ENCODE data around the gene TUB.

The TUB gene

DNA sequence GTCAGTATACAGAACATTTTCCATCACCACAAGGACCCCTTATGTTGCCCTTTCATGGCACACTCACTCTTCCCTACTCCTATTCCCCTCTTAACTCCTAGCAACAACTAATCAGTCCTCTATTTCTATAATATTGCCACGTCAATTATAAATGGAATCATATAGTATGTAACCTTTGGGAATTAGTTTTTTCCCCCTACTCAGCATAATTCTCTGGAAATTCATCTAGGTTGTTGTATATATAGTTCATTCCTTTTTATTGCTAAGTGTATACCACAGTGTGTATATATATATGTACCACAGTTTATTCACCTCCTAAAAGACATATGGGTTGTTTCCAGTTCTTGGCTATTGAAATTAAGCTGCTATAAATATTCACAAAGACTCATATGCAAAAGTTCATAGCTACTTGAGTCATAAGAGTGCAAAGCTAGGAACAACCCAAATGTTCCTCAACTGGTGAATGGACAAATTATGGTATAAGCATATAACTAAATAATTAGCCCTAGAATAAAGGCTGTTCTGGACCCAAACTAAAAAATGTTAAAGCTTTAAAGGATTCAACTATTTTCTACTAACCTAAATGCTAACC lies 41.3 kb downstream of the TUB start:
- TF ChIP-seq, protein P1, sequence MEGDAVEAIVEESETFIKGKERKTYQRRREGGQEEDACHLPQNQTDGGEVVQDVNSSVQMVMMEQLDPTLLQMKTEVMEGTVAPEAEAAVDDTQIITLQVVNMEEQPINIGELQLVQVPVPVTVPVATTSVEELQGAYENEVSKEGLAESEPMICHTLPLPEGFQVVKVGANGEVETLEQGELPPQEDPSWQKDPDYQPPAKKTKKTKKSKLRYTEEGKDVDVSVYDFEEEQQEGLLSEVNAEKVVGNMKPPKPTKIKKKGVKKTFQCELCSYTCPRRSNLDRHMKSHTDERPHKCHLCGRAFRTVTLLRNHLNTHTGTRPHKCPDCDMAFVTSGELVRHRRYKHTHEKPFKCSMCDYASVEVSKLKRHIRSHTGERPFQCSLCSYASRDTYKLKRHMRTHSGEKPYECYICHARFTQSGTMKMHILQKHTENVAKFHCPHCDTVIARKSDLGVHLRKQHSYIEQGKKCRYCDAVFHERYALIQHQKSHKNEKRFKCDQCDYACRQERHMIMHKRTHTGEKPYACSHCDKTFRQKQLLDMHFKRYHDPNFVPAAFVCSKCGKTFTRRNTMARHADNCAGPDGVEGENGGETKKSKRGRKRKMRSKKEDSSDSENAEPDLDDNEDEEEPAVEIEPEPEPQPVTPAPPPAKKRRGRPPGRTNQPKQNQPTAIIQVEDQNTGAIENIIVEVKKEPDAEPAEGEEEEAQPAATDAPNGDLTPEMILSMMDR (IDR thresholded peaks at IDR 0.05; ENCODE audit: insufficient read depth, missing control alignments) = no peak
- no peak for FAIRE-seq

DNA sequence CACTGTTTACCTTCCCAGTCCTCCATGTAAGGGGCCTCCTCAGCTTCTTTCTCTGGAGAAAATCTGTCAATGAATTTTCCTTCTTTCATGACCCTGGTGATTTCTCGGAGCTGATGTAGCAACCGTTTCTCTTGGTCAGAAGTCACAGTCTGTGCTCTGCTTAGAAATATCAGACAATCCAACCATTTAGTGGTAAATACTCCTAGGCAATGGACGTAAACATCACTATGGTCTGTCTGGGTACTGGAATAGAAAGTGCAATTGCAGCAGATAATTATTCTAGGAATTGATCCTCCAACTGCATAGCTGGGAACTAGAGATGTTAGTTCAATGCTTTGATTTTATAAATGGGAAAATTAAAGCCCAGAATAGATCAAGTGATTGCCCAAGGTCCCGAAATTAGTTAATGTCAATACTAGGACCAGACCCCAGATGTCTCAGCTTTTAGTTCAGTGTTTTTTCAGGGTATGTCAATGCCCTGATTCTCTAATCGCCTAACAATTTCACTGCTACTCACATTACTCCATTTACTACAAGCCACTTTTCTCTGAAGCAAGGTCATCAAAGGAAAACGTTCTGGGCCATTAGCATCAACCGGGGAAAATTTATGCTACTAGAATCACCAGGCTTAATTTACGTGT lies 45.8 kb downstream of the TUB start:
- TF ChIP-seq, protein P1 (IDR thresholded peaks at IDR 0.05; ENCODE audit: insufficient read depth, missing control alignments) = no peak
- no peak for FAIRE-seq
- DNase-seq (ENCODE audit: insufficient read length, low spot score) = no peak

More for the DNA sequence above, 41.3 kb downstream of the TUB start:
- DNase-seq (ENCODE audit: insufficient read length, low spot score) = no peak

DNA sequence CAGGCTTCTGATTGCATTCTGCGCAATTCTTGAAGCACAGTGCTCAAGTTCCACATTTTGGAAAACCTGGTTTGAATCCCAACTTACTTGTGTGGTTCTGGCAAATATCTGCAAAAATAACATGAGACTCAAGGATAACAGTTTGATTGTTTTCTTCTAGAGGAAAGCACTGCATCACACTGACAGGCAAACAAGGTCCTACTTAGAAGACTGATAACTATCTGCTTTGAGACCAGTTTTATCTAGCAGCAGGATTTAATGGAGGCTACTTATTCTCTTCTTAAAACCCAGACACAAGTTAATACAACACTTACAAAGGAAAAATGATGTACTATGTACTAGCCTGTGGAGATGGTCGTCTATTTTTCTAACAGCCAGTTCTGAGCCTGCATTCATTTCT lies 46.4 kb downstream of the TUB start:
- FAIRE-seq (no peak), DNase-seq (ENCODE audit: insufficient read length, low spot score) (no peak)
- TF ChIP-seq, protein P1 (IDR thresholded peaks at IDR 0.05; ENCODE audit: insufficient read depth, missing control alignments) = no peak

DNA sequence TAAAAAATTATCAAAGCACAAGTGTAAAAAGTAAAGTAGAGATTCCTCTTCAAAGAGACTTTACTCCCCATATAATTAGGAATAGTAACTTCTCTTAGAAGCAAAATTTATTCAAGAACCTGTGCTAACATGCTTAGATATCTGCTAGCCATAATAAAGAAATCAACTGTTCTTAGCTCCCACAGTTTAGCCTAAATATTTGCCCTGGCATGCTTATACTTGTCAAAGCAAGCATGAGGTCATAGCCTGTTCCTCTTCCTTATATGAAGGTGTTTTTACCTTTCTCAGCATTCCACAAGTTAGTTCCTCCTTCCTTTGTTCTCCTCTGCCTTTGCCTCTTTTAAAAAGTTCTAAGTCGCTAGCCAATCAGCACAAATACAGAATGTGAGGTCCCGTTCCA lies 57.5 kb downstream of the TUB start:
- FAIRE-seq (no peak), DNase-seq (ENCODE audit: insufficient read length, low spot score) (no peak)
- TF ChIP-seq, protein P1 (IDR thresholded peaks at IDR 0.05; ENCODE audit: insufficient read depth, missing control alignments) = no peak

DNA sequence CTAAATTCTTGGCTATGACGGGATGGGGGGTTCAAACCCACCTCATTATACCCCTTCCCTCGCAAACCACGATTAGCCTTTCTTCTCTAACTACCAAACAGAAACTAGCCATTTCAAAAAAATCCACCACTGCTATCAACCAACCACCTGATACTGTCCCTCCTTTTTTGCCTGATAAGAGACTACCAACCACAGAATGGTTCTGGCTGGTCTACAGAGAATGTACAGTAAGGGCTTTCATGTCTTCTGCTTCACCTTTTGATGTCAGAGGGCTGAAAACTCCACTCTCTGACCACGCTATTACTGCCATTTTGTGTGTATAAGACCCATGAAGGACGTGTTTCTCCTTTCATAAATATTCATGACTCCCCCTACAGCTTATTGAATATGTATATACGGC lies 68.7 kb downstream of the TUB start:
- no peak for DNase-seq (ENCODE audit: insufficient read length, low spot score)
- FAIRE-seq = no peak
- TF ChIP-seq, protein P1 (IDR thresholded peaks at IDR 0.05; ENCODE audit: insufficient read depth, missing control alignments) = no peak
